OCI-LY7 (cell line): ENCODE data around the gene USF2. TPM values are rescaled to one million over a fixed set of nuclear protein-coding genes. Genes with fewer than 3 reads are reported as not detected.

Source experiments
- BruUV-seq: library from RNA; stranded (reverse); fragments of 400-500 nt; replicated peaks from 2 replicates; lab custom pipeline; 2021; lab: Mats Ljungman, UMichigan
- CTCF ChIA-PET: fragments of 300-600 bp; sonication (Branson Sonifier 250); formaldehyde crosslinking; loops from one replicate; lab custom pipeline; 2022; ENCODE audit warnings: antibody characterized with exemption; ENCODE audit not compliant: unreplicated experiment; lab: Charles Lee
- POLR2A ChIA-PET: fragments of 300-600 bp; sonication (Branson Sonifier 250); formaldehyde crosslinking; loops from one replicate; lab custom pipeline; 2022; ENCODE audit warnings: antibody characterized with exemption; lab: Charles Lee
- DNase-seq: peaks from one replicate; pipeline ENCODE4 v3.0.0-alpha.2; 2015; ENCODE audit warnings: low spot score
- H2AFZ ChIP-seq: fragments of 200-600 bp; sonication (generic), shearing (Covaris generic); 2 replicates; pipeline ENCODE4 v1.6.1; 2014; ENCODE audit warnings: mild to moderate bottlenecking, antibody characterized with exemption, low read length, moderate library complexity
- H3K27ac ChIP-seq: fragments of 200-600 bp; sonication (generic); 2 replicates; pipeline ENCODE4 v1.5.1; 2014; ENCODE audit warnings: mixed run types, low read depth, mild to moderate bottlenecking, moderate library complexity, low read length, inconsistent platforms; ENCODE audit not compliant: poor library complexity, severe bottlenecking
- H3K36me3 ChIP-seq: fragments of 200-600 bp; sonication (generic); 2 replicates; pipeline ENCODE4 v1.6.1; 2014; ENCODE audit warnings: mild to moderate bottlenecking, antibody characterized with exemption, low read length, moderate library complexity, mixed read lengths; ENCODE audit not compliant: insufficient read depth
- H3K4me1 ChIP-seq: fragments of 200-600 bp; sonication (generic); 2 replicates; pipeline ENCODE4 v1.5.1; 2014; ENCODE audit warnings: mild to moderate bottlenecking, low read length; ENCODE audit not compliant: insufficient read depth, poor library complexity, severe bottlenecking
- H3K4me2 ChIP-seq: fragments of 200-600 bp; sonication (generic); 2 replicates; pipeline ENCODE4 v1.6.1; 2014; ENCODE audit warnings: mild to moderate bottlenecking, low read length
- H3K4me3 ChIP-seq: fragments of 200-600 bp; sonication (generic); 2 replicates; pipeline ENCODE4 v1.5.1; 2014; ENCODE audit warnings: mild to moderate bottlenecking, low read depth, low read length; ENCODE audit not compliant: poor library complexity, severe bottlenecking
- H3K79me2 ChIP-seq: fragments of 200-600 bp; sonication (generic); 2 replicates; pipeline ENCODE4 v1.6.1; 2016; ENCODE audit warnings: low read depth, mild to moderate bottlenecking, low read length, moderate library complexity, mixed read lengths; ENCODE audit not compliant: insufficient read depth
- H3K9me2 ChIP-seq: fragments of 200-600 bp; sonication (generic); 2 replicates; pipeline ENCODE4 v1.6.1; 2016; ENCODE audit warnings: mild to moderate bottlenecking, low read length, mixed read lengths; ENCODE audit not compliant: insufficient read depth
- H3K9me3 ChIP-seq: fragments of 200-600 bp; sonication (generic); 2 replicates; pipeline ENCODE4 v1.6.1; 2014; ENCODE audit warnings: mild to moderate bottlenecking, mixed run types, low read length, mixed read lengths
- H4K20me1 ChIP-seq: fragments of 200-600 bp; sonication (generic); 2 replicates; pipeline ENCODE4 v1.6.1; 2014; ENCODE audit warnings: mild to moderate bottlenecking, antibody characterized with exemption, low read length, moderate library complexity, mixed read lengths; ENCODE audit not compliant: insufficient read depth
- EZH2phosphoT487 ChIP-seq: fragments of 200-600 bp; sonication (generic); IDR thresholded peaks from 2 replicates; pipeline ENCODE4 v1.6.1; 2018; ENCODE audit warnings: low read depth, borderline replicate concordance, mild to moderate bottlenecking, mixed run types, antibody characterized with exemption, low read length, moderate library complexity, mixed read lengths
- intact Hi-C: fragments of 100-400 bp; cut with micrococcal nuclease; formaldehyde crosslinking; loops from one replicate; pipeline ENCODE4 v1.10.0; 2022; ENCODE audit not compliant: unreplicated experiment
- total RNA-seq, 2 experiments: library from RNA; depleted of rRNA in 1 of 2; stranded (reverse); fragments of >200 nt in 1 of 2; shearing (Covaris generic) in 1 of 2; gene quantifications; 2 replicates each; pipeline ENCODE4 v1.2.3, GENCODE V29; 2014 to 2022
- TF ChIP-seq, protein P1 (sequence below): fragments of 200-600 bp; sonication (generic); conservative IDR thresholded peaks from 2 replicates; pipeline ENCODE4 v1.5.1; 2014; ENCODE audit warnings: mild to moderate bottlenecking, antibody characterized with exemption, low read length, moderate library complexity, mixed read lengths

The USF2 gene
- total RNA-seq, 2 experiments from 2014 or later = 105 to 155 TPM

DNA sequence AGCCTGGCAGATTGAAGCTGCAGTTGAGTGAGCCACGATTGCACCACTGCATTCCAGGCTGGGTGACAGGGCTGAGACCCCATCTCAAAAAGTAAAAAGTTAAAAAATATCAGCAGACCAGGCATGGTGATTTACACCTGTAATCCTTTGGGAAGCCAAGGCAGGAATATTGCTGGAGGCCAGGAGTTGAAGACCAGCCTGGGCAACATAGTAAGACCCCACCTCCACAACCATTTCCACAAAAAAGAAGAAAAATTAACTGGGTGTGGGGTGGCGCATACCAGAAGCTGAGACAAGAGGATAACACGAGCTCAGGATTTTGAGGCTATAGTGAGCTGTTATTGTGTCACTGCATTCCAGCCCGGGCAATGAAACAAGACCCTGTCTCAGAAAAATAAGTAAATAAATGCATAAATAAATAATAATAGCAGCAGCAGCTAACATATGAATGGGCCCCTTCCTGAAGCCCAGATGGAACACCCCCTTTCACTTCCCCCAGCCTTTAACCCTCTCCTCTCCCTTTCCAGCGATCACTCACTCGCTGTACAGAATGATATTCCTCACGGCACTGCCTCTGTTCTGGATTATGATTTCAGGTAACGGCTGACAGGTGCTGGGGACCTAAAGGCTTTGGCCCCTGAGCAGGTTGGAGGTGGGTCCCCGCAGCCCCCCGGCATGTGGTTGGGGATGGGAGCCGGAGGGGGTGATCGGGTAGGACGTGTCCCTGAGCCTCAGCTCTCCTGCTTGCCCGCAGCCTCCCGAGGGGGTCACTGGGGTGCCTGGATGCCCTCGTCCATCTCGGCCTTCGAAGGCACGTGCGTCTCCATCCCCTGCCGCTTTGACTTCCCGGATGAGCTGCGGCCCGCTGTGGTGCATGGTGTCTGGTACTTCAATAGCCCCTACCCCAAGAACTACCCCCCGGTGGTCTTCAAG, 26.4 kb downstream of the USF2 start:
- intact Hi-C loops = loop anchor here (1.0 to 5.0 kb wide), 2 partner anchors 32 to 83 kb away; no protein-coding TSS in a partner anchor
- H3K4me2 ChIP-seq = peak overlapping the region; percentile 80
- peaks cover 85% of the 10 kb centered on the region for H3K4me1 ChIP-seq
- no peaks in the 10 kb centered on the region for H3K9me2 ChIP-seq
- ChIA-PET CTCF (interaction anchor here (0.6 to 1.0 kb wide), 2 partner anchors 10 to 154 kb away, joined by 3 read pairs; no protein-coding TSS in a partner anchor), POLR2A (interaction anchor here (0.5 to 2.7 kb wide), 8 partner anchors 9 to 54 kb away, joined by 3 to 14 read pairs (median 4); no protein-coding TSS in a partner anchor)
- peak overlapping the region; percentile 22 for H2AFZ ChIP-seq
- H3K27ac ChIP-seq = peak overlapping the region; percentile 88
- H3K9me3 ChIP-seq = no peaks in the 10 kb centered on the region
- peak overlapping the region; percentile 63 for H3K4me3 ChIP-seq
- no peaks in the 10 kb centered on the region for H3K79me2 ChIP-seq
- DNase-seq = peak; percentile 47
- 0 out of 2 replicates have a peak, but pooled peaks cover 3% of the 10 kb centered on the region for H3K36me3 ChIP-seq
- H4K20me1 ChIP-seq = no peaks in the 10 kb centered on the region
- BruUV-seq = TSS peak; percentile 79
- TF ChIP-seq EZH2phosphoT487 = no peak
- TF ChIP-seq, protein P1, sequence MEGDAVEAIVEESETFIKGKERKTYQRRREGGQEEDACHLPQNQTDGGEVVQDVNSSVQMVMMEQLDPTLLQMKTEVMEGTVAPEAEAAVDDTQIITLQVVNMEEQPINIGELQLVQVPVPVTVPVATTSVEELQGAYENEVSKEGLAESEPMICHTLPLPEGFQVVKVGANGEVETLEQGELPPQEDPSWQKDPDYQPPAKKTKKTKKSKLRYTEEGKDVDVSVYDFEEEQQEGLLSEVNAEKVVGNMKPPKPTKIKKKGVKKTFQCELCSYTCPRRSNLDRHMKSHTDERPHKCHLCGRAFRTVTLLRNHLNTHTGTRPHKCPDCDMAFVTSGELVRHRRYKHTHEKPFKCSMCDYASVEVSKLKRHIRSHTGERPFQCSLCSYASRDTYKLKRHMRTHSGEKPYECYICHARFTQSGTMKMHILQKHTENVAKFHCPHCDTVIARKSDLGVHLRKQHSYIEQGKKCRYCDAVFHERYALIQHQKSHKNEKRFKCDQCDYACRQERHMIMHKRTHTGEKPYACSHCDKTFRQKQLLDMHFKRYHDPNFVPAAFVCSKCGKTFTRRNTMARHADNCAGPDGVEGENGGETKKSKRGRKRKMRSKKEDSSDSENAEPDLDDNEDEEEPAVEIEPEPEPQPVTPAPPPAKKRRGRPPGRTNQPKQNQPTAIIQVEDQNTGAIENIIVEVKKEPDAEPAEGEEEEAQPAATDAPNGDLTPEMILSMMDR = no peak

DNA sequence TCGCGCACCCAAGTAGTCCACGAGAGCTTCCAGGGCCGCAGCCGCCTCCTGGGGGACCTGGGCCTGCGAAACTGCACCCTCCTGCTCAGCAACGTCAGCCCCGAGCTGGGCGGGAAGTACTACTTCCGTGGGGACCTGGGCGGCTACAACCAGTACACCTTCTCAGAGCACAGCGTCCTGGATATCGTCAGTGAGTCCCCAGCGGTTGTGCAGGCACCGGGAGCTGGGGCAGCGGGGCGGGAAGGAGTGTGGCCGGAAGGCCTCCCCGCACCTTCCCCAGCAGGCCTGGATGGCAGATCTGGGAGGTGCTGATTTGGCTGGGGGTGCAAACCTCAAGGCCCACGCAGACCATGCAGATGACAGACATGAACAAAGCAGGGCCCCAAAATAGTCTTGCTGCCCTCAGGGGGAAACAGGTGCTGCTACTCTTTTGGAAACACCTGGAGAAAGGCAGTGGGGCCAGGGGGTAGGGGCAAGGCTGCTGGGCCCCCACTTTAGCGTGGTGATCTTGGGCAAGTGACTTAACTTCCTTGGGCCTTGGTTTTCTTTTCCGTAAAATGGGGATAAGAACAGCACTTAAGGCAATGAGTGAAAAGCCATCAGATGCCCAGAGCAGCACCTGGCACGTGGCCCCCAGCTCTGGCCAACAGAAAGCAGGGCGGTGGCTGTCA, 27.2 kb downstream of the USF2 start:
- DNase-seq = peak; percentile 92
- Histone ChIP-seq H4K20me1 (no peaks in the 10 kb centered on the region), H3K9me3 (no peaks in the 10 kb centered on the region), H3K4me3 (peak overlapping the region; percentile 63), H3K79me2 (no peaks in the 10 kb centered on the region), H3K4me2 (peak overlapping the region; percentile 80), H2AFZ (peak overlapping the region; percentile 22; the same call in 1 of the 2 replicates), H3K27ac (peak overlapping the region; percentile 88), H3K4me1 (peaks cover 87% of the 10 kb centered on the region), H3K36me3 (0 out of 2 replicates have a peak, but pooled peaks cover 3% of the 10 kb centered on the region), H3K9me2 (no peaks in the 10 kb centered on the region)
- TF ChIP-seq, protein P1 = no peak
- TF ChIP-seq EZH2phosphoT487 = no peak
- no TSS peak for BruUV-seq
- intact Hi-C loops = loop anchor here (1.0 to 5.0 kb wide), 5 partner anchors 25 to 84 kb away; no protein-coding TSS in a partner anchor
- ChIA-PET POLR2A (interaction anchor here (0.7 to 2.7 kb wide), 8 partner anchors 8 to 210 kb away, joined by 3 to 14 read pairs (median 4); no protein-coding TSS in a partner anchor), CTCF (interaction anchor here (0.5 to 0.9 kb wide), 3 partner anchors 9 to 35 kb away, joined by 3 to 4 read pairs (median 3); no protein-coding TSS in a partner anchor)
